B cell (primary cell): ENCODE data around the gene FOLR1. TPM values are rescaled to one million over a fixed set of nuclear protein-coding genes. Genes with fewer than 3 reads are reported as not detected.
A peak's percentile ranks its signal among the peaks of the same experiment; 100 is the strongest.

Experiments used
- ATAC-seq: fragments of 200-7000 bp; cut with Tn5 transposase; one replicate; pipeline ENCODE4 v1.10.0; 2021; ENCODE audit warnings: low read depth, mild to moderate bottlenecking, moderate number of reproducible peaks, moderate library complexity
- CTCF ChIA-PET: fragments of 350-600 bp; sonication (Branson Sonifier 250); formaldehyde crosslinking; loops from one replicate; lab custom pipeline; 2021; ENCODE audit warnings: antibody characterized with exemption, inconsistent platforms; lab: Charles Lee
- POLR2A ChIA-PET: fragments of 350-600 bp; sonication (Branson Sonifier 250); formaldehyde crosslinking; loops from one replicate; lab custom pipeline; 2021; ENCODE audit warnings: antibody characterized with exemption; lab: Charles Lee
- DNase-seq: peaks from one replicate; pipeline ENCODE4 v3.0.0; 2013
- H2AFZ ChIP-seq: 2 replicates; pipeline ENCODE4 v1.6.1; 2012; ENCODE audit warnings: mild to moderate bottlenecking, low read depth, low read length; ENCODE audit not compliant: insufficient read depth, poor library complexity, severe bottlenecking
- H3K27ac ChIP-seq, 2 donors: 1 replicate in 1 of 2; 2 replicates in 1 of 2; pipeline ENCODE4 v1.5.1; 2012 to 2013; ENCODE audit warnings: low read length in 2 of 2, mild to moderate bottlenecking in 2 of 2, moderate library complexity in 1 of 2
- H3K27me3 ChIP-seq, 4 experiments: fragments of 200-600 bp in 1 of 4; sonication (generic) in 1 of 4; replicated peaks in 1 of 4; 1 replicate in 2 of 4; 2 replicates in 2 of 4; pipeline versions ENCODE4 v1.6.1 to v1.7.0; 2013 to 2016; ENCODE audit warnings: low read length in 3 of 4, mild to moderate bottlenecking in 2 of 4, mixed read lengths in 1 of 4, moderate library complexity in 1 of 4; ENCODE audit not compliant: insufficient read depth in 4 of 4, control insufficient read depth in 3 of 4; ENCODE audit errors: control extremely low read depth in 1 of 4
- H3K36me3 ChIP-seq, 2 experiments: replicated peaks in 1 of 2; 1 replicate in 1 of 2; 2 replicates in 1 of 2; pipeline versions ENCODE4 v1.6.1 to v1.7.1; 2013; ENCODE audit warnings: low read length in 1 of 2; ENCODE audit not compliant: insufficient read depth in 2 of 2, control insufficient read depth in 1 of 2; ENCODE audit errors: control extremely low read depth in 1 of 2, extremely low read depth in 1 of 2
- H3K4me1 ChIP-seq, 2 donors: fragments of 200-600 bp in 1 of 2; sonication (generic) in 1 of 2; 1 replicate in 1 of 2; 2 replicates in 1 of 2; pipeline versions ENCODE4 v1.5.1 to v1.6.1; 2013 to 2017; ENCODE audit warnings: low read length in 2 of 2; ENCODE audit not compliant: control insufficient read depth in 2 of 2, insufficient read depth in 2 of 2
- H3K4me2 ChIP-seq: replicated peaks from 2 replicates; pipeline ENCODE3; 2012; ENCODE audit warnings: mild to moderate bottlenecking, low read depth, low read length; ENCODE audit not compliant: poor library complexity, severe bottlenecking
- H3K4me3 ChIP-seq, 5 experiments: fragments of 200-600 bp in 1 of 5; sonication (generic) in 1 of 5; 1 replicate in 3 of 5; 2 replicates in 2 of 5; pipeline versions ENCODE4 v1.5.1 to v1.7.0; 2011 to 2016; ENCODE audit warnings: low read length in 4 of 5, mild to moderate bottlenecking in 4 of 5, low read depth in 2 of 5, control low read depth in 1 of 5, moderate library complexity in 1 of 5; ENCODE audit not compliant: insufficient read depth in 1 of 5; ENCODE audit errors: control extremely low read depth in 1 of 5, extremely low read depth in 1 of 5
- H3K79me2 ChIP-seq: fragments of 200-600 bp; sonication (generic); one replicate; pipeline ENCODE4 v1.6.0; 2016; ENCODE audit warnings: low read length; ENCODE audit not compliant: control insufficient read depth, insufficient read depth
- H3K9ac ChIP-seq: fragments of 200-600 bp; sonication (generic); 2 replicates; pipeline ENCODE4 v1.6.1; 2017; ENCODE audit warnings: mild to moderate bottlenecking, low read length, moderate library complexity
- H3K9me3 ChIP-seq, 3 donors: one replicate each; pipeline versions ENCODE4 v1.6.1 to v1.7.1; 2013; ENCODE audit warnings: low read length in 2 of 3; ENCODE audit not compliant: control insufficient read depth in 2 of 3, insufficient read depth in 1 of 3; ENCODE audit errors: control extremely low read depth in 1 of 3
- H4K20me1 ChIP-seq: 2 replicates; pipeline ENCODE4 v1.6.0; 2012; ENCODE audit warnings: mild to moderate bottlenecking, low read length; ENCODE audit not compliant: insufficient read depth, control insufficient read depth, poor library complexity, severe bottlenecking
- H3K27ac Mint-ChIP-seq: one replicate; pipeline ENCODE4 v1.8.0; 2021; ENCODE audit warnings: mixed read lengths
- H3K27me3 Mint-ChIP-seq: one replicate; pipeline ENCODE4 v1.8.0; 2021; ENCODE audit warnings: mixed read lengths
- H3K4me1 Mint-ChIP-seq: one replicate; pipeline ENCODE4 v1.8.0; 2021; ENCODE audit warnings: mixed read lengths
- H3K4me3 Mint-ChIP-seq: one replicate; pipeline ENCODE4 v1.8.0; 2021; ENCODE audit warnings: mixed read lengths
- H3K9me3 Mint-ChIP-seq: one replicate; pipeline ENCODE4 v1.8.0; 2022; ENCODE audit warnings: mixed read lengths; ENCODE audit not compliant: insufficient read depth
- EZH2 ChIP-seq: IDR thresholded peaks from 2 replicates; pipeline ENCODE4 v1.6.1; 2012; ENCODE audit warnings: borderline replicate concordance, low read depth, mild to moderate bottlenecking, moderate library complexity, low read length; ENCODE audit not compliant: insufficient read depth, poor library complexity, severe bottlenecking
- WGBS: methylation state at CpG from one replicate; pipeline ENCODE4 v1.1.5; 2013; ENCODE audit warnings: missing lambda C conversion rate; ENCODE audit not compliant: insufficient coverage; 5-methylcytosine and 5-hydroxymethylcytosine counted together
- intact Hi-C: fragments of 100-400 bp; cut with micrococcal nuclease; formaldehyde crosslinking; loops from one replicate; pipeline ENCODE4 v1.10.0; 2022
- polyA plus RNA-seq: library from polyadenylated mRNA; depleted of rRNA; stranded (reverse); fragments of >200 nt; gene quantifications from 2 replicates; pipeline ENCODE4 v1.2.3, GENCODE V29; 2012
- total RNA-seq, 2 donors: library from RNA; stranded (reverse); fragments of 120-200 nt in 1 of 2; gene quantifications; 1 replicate in 1 of 2; 2 replicates in 1 of 2; pipeline versions ENCODE4 v1.2.3 to v1.2.4, GENCODE V29; 2013 to 2022
- TF ChIP-seq, protein P1 (sequence below): fragments of 200-600 bp; IDR thresholded peaks from one replicate; pipeline ENCODE4 v1.8.0; 2022; ENCODE audit warnings: antibody characterized with exemption, mild to moderate bottlenecking

The FOLR1 gene
- total and polyA plus RNA-seq, 2 donors (not counting 1 experiment from before 2014, with no cell fraction given): not detected

- Histone ChIP-seq H3K4me1 (peaks cover 26 to 36% of the 10 kb centered on the region in 2 donors), H3K27ac (peak overlapping the region; percentile 41 to 75), H3K9me3 (no peaks in the 10 kb centered on the region), H4K20me1 (no peaks in the 10 kb centered on the region), H3K4me3 (peak overlapping the region; percentile 38 to 91 (median 80)), H3K36me3 (peaks cover 0 to 22% of the 10 kb centered on the region in 2 experiments), H3K27me3 (no peaks in the 10 kb centered on the region), H2AFZ (peak overlapping the region; percentile 84), H3K79me2 (peaks cover 13% of the 10 kb centered on the region), H3K9ac (peak overlapping the region; percentile 81), H3K4me2 (peak overlapping the region; percentile 99)
- ATAC-seq (no peak), DNase-seq (peak; percentile 56)
- H3K4me1 Mint-ChIP-seq: peaks cover 40% of the 10 kb centered on the region
- H3K27ac Mint-ChIP-seq: peak overlapping the region; percentile 95
- peak overlapping the region; percentile 93 for H3K4me3 Mint-ChIP-seq
- ChIA-PET CTCF (interaction anchor here (1.2 to 2.4 kb wide), 3 partner anchors 13 to 82 kb away, joined by 4 to 10 read pairs (median 7); no protein-coding TSS in a partner anchor), POLR2A (no interaction called here)
- H3K9me3 Mint-ChIP-seq: no peaks in the 10 kb centered on the region
- no peak for TF ChIP-seq EZH2
- TF ChIP-seq, protein P1, sequence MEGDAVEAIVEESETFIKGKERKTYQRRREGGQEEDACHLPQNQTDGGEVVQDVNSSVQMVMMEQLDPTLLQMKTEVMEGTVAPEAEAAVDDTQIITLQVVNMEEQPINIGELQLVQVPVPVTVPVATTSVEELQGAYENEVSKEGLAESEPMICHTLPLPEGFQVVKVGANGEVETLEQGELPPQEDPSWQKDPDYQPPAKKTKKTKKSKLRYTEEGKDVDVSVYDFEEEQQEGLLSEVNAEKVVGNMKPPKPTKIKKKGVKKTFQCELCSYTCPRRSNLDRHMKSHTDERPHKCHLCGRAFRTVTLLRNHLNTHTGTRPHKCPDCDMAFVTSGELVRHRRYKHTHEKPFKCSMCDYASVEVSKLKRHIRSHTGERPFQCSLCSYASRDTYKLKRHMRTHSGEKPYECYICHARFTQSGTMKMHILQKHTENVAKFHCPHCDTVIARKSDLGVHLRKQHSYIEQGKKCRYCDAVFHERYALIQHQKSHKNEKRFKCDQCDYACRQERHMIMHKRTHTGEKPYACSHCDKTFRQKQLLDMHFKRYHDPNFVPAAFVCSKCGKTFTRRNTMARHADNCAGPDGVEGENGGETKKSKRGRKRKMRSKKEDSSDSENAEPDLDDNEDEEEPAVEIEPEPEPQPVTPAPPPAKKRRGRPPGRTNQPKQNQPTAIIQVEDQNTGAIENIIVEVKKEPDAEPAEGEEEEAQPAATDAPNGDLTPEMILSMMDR: no peak
- intact Hi-C loops: loop anchor here (1.0 to 10.0 kb wide), 3 partner anchors 13 to 1369 kb away; partner anchors contain the start of genes ATG16L2 and FAM168A
- H3K27me3 Mint-ChIP-seq: no peaks in the 10 kb centered on the region
- 0% methylated on average over 9 of the region's 11 CpGs for WGBS
These were observed 33.5 kb downstream of the FOLR1 start for GRCh38 chr11:72225411-72225951.

DNA sequence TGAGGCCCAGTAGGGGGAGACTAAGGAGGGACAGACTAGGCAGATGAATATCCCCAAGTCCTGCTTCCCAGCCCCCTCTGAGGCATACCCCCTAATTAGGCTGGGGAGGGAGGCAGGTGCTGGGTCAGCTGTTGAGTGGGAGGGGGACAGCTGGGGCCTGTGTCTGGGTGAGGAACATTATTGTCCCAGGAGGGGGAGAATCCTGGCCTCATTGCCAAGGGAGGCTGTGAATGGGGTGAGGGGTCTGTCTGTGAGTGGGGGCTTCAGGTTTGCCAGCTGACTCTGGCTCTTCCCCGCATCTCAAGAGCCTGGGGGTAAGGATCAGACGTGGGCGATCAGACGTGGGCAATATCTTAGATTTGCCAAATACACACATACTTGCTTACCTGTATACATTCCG lies 34.8 kb downstream of the FOLR1 start:
- H3K27me3 ChIP-seq: no peaks in the 10 kb centered on the region
- no peak for TF ChIP-seq EZH2
- no peaks in the 10 kb centered on the region for H3K27me3 Mint-ChIP-seq
- CTCF ChIA-PET: interaction anchor here (0.7 to 2.4 kb wide), 2 partner anchors 11 to 1570 kb away, joined by 5 to 10 read pairs; no protein-coding TSS in a partner anchor
- POLR2A ChIA-PET: no interaction called here
- intact Hi-C loops: loop anchor here (10.0 kb wide), 2 partner anchors 588 to 1368 kb away; partner anchors contain the start of genes ATG16L2 and FAM168A
- no peak overlapping the region for H3K4me3 ChIP-seq
- H3K9me3 Mint-ChIP-seq: no peaks in the 10 kb centered on the region
- H3K4me2 ChIP-seq: no peak overlapping the region
- peak overlapping the region in 1 of 2 donors; percentile 13 for H3K27ac ChIP-seq
- no peak overlapping the region for H3K9ac ChIP-seq
- H3K27ac Mint-ChIP-seq: no peak overlapping the region
- H2AFZ ChIP-seq: no peak overlapping the region
- no peak for ATAC-seq
- H3K4me1 Mint-ChIP-seq: peaks cover 29% of the 10 kb centered on the region
- H3K4me1 ChIP-seq: peaks cover 18 to 23% of the 10 kb centered on the region in 2 donors
- peaks cover 13% of the 10 kb centered on the region for H3K79me2 ChIP-seq
- H3K4me3 Mint-ChIP-seq: no peak overlapping the region
- DNase-seq: no peak
- no peaks in the 10 kb centered on the region for H4K20me1 ChIP-seq
- peaks cover 0 to 34% of the 10 kb centered on the region in 2 experiments for H3K36me3 ChIP-seq
- WGBS: 100% methylated on average over 4 of the region's 5 CpGs
- no peaks in the 10 kb centered on the region for H3K9me3 ChIP-seq
